ENCODE data around the gene ZNF423. TPM values are rescaled to one million over a fixed set of nuclear protein-coding genes. Genes with fewer than 3 reads are reported as not detected.
A peak's percentile ranks its signal among the peaks of the same experiment; 100 is the strongest.

Gene ZNF423
- total and polyA plus RNA-seq, 2 experiments from 2014 or later = 14.9 to 41.8 TPM

DNA sequence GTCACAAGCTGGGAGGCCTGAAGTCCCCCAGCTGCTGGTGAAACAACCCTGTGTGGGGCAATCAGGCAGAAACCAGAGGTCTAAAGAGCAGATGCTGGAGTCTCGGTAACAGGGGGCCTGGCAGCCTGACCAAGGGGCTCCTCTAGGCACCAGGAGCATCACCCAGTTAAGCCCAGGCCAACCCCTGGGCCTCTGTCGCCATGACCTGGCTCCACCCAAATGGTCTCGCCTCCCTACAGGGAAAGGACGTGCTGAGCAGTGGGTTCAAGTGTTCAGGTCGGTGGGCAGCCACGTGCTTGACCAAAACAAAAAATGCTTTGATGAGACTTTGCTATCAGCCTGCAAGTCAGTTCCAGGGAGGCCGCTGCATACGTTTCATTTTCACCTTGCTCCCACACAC lies 240.3 kb downstream of the ZNF423 start (continued):
- no peak for TF ChIP-seq STAT1 (IDR thresholded peaks at IDR 0.05; ENCODE audit: unreplicated experiment)

DNA sequence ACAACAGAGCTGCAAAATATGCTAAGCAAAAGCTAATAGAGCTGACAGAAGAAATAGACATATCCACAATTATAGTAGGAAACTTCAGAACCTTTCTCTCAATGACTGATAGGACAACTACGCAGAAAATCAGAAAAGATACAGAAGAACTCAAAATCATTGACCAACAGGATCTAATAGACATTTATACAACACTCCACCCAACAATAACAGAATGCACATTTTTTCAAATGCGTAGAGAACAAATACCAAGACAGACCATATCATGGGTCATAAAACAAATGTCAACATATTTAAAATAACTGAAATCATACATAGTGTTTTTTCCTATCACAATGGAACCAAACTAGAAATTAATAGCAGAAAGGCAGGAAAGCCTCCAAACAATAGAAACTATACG lies 244.9 kb downstream of the ZNF423 start:
- Mint-ChIP-seq H3K27ac (no peak overlapping the region), H3K27me3 (ENCODE audit: insufficient read depth, low read depth, poor library complexity) (peaks cover 8% of the 10 kb centered on the region), H3K4me1 (peaks cover 22% of the 10 kb centered on the region), H3K36me3 (ENCODE audit: low read depth) (no peaks in the 10 kb centered on the region; the same call in 2 of the 3 replicates), H3K4me3 (no peak overlapping the region), H3K9me3 (no peaks in the 10 kb centered on the region; the same call in 2 of the 3 replicates)
- Histone ChIP-seq H3K79me2 (replicated peaks; ENCODE audit: insufficient read depth) (no peaks in the 10 kb centered on the region; the same call in 1 of the 2 replicates), H3K36me3 (ENCODE audit: insufficient read depth) (no peaks in the 10 kb centered on the region), H3K9me2 (ENCODE audit: insufficient read depth) (no peaks in the 10 kb centered on the region), H3F3A (replicated peaks; ENCODE audit: low read depth) (no peaks in the 10 kb centered on the region), H3K27me3 (ENCODE audit: insufficient read depth) (no peaks in the 10 kb centered on the region), H3K4me2 (no peak overlapping the region), H2AFZ (no peak overlapping the region), H3K4me3 (no peak overlapping the region), H4K20me1 (replicated peaks; ENCODE audit: insufficient read depth) (no peaks in the 10 kb centered on the region; the same call in 1 of the 2 replicates), H3K27ac (ENCODE audit: low read depth) (no peak overlapping the region), H3K4me1 (ENCODE audit: insufficient read depth) (peaks cover 17% of the 10 kb centered on the region)
- TF ChIP-seq, protein P1, sequence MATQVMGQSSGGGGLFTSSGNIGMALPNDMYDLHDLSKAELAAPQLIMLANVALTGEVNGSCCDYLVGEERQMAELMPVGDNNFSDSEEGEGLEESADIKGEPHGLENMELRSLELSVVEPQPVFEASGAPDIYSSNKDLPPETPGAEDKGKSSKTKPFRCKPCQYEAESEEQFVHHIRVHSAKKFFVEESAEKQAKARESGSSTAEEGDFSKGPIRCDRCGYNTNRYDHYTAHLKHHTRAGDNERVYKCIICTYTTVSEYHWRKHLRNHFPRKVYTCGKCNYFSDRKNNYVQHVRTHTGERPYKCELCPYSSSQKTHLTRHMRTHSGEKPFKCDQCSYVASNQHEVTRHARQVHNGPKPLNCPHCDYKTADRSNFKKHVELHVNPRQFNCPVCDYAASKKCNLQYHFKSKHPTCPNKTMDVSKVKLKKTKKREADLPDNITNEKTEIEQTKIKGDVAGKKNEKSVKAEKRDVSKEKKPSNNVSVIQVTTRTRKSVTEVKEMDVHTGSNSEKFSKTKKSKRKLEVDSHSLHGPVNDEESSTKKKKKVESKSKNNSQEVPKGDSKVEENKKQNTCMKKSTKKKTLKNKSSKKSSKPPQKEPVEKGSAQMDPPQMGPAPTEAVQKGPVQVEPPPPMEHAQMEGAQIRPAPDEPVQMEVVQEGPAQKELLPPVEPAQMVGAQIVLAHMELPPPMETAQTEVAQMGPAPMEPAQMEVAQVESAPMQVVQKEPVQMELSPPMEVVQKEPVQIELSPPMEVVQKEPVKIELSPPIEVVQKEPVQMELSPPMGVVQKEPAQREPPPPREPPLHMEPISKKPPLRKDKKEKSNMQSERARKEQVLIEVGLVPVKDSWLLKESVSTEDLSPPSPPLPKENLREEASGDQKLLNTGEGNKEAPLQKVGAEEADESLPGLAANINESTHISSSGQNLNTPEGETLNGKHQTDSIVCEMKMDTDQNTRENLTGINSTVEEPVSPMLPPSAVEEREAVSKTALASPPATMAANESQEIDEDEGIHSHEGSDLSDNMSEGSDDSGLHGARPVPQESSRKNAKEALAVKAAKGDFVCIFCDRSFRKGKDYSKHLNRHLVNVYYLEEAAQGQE (IDR thresholded peaks at IDR 0.05; ENCODE audit: unreplicated experiment) = no peak
- TF ChIP-seq EZH2phosphoT487 (IDR thresholded peaks at IDR 0.05; ENCODE audit: unreplicated experiment) = no peak
- TF ChIP-seq NANOG (IDR thresholded peaks at IDR 0.05; ENCODE audit: borderline replicate concordance) = no peak
- no peak for TF ChIP-seq ZNF331 (CRISPR knock-in tag; IDR thresholded peaks at IDR 0.05; ENCODE audit: low read depth)
- ATAC-seq (no peak), DNase-seq (ENCODE audit: low spot score) (no peak)

DNA sequence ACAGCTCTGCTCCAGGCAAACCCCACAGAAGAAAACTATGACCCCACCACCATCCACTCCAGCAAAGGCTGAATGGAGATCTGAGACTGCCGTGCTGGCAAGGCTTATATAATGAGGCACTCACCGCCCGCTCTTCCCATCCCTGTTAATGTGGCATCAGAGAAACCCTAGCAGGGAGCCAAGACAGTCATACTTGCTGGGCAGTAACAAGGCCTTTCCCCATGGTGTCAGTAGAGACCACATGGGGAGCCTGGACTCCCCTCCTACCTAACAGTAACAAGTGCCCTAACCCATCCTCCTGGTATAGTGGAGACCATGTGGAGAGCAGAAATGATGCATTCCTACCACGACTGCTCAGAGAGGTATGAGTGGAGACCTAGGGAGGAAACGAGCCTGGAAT lies 247.1 kb downstream of the ZNF423 start:
- TF ChIP-seq, protein P2, sequence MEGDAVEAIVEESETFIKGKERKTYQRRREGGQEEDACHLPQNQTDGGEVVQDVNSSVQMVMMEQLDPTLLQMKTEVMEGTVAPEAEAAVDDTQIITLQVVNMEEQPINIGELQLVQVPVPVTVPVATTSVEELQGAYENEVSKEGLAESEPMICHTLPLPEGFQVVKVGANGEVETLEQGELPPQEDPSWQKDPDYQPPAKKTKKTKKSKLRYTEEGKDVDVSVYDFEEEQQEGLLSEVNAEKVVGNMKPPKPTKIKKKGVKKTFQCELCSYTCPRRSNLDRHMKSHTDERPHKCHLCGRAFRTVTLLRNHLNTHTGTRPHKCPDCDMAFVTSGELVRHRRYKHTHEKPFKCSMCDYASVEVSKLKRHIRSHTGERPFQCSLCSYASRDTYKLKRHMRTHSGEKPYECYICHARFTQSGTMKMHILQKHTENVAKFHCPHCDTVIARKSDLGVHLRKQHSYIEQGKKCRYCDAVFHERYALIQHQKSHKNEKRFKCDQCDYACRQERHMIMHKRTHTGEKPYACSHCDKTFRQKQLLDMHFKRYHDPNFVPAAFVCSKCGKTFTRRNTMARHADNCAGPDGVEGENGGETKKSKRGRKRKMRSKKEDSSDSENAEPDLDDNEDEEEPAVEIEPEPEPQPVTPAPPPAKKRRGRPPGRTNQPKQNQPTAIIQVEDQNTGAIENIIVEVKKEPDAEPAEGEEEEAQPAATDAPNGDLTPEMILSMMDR (conservative IDR thresholded peaks at IDR 0.05; ENCODE audit: low read depth in 2 of 2) = peak; percentile 47 to 76
- TF ChIP-seq, protein P1 (IDR thresholded peaks at IDR 0.05; ENCODE audit: unreplicated experiment) = no peak
- H3K27me3 ChIP-seq (ENCODE audit: insufficient read depth) = no peaks in the 10 kb centered on the region
- no peak overlapping the region for H3K4me2 ChIP-seq
- no peak overlapping the region for H3K27ac ChIP-seq (ENCODE audit: low read depth)
- H3K9me3 Mint-ChIP-seq = no peaks in the 10 kb centered on the region
- no peak overlapping the region for H2AFZ ChIP-seq
- no peaks in the 10 kb centered on the region; the same call in 1 of the 2 replicates for H3K79me2 ChIP-seq (replicated peaks; ENCODE audit: insufficient read depth)
- peak; percentile 60 for DNase-seq (ENCODE audit: low spot score)
- H4K20me1 ChIP-seq (replicated peaks; ENCODE audit: insufficient read depth) = no peaks in the 10 kb centered on the region; the same call in 1 of the 2 replicates
- H3K9me2 ChIP-seq (ENCODE audit: insufficient read depth) = no peaks in the 10 kb centered on the region
- peaks cover 3% of the 10 kb centered on the region for H3K27me3 Mint-ChIP-seq (ENCODE audit: insufficient read depth, low read depth, poor library complexity)
- H3K4me3 Mint-ChIP-seq = no peak overlapping the region
- H3F3A ChIP-seq (replicated peaks; ENCODE audit: low read depth) = no peaks in the 10 kb centered on the region
- peaks cover 23% of the 10 kb centered on the region for H3K4me1 Mint-ChIP-seq
- H3K4me3 ChIP-seq = no peak overlapping the region
- H3K36me3 ChIP-seq (ENCODE audit: insufficient read depth) = no peaks in the 10 kb centered on the region
- ATAC-seq = peak; percentile 95
- peaks cover 17% of the 10 kb centered on the region for H3K4me1 ChIP-seq (ENCODE audit: insufficient read depth)
- 0 out of 2 replicates have a peak overlapping the region, but pooled peaks have one; percentile 34 for H3K27ac Mint-ChIP-seq
- no peaks in the 10 kb centered on the region for H3K36me3 Mint-ChIP-seq (ENCODE audit: low read depth)
